Osteocyte (in vitro differentiated cells): Measurements from ENCODE around the gene EBF4. TPM values are rescaled to one million over a fixed set of nuclear protein-coding genes. Genes with fewer than 3 reads are reported as not detected.

Source experiments
- DNase-seq: peaks from one replicate; pipeline ENCODE4 v3.0.0; 2021; ENCODE audit warnings: mixed read lengths; ENCODE audit not compliant: unreplicated experiment; ENCODE audit errors: extremely low spot score
- H3K27ac Mint-ChIP-seq: one replicate; pipeline ENCODE4 v1.8.0; 2021; ENCODE audit warnings: mild to moderate bottlenecking, mixed read lengths; ENCODE audit not compliant: unreplicated experiment
- H3K27me3 Mint-ChIP-seq: one replicate; pipeline ENCODE4 v1.8.0; 2021; ENCODE audit warnings: mixed read lengths; ENCODE audit not compliant: unreplicated experiment
- H3K36me3 Mint-ChIP-seq: one replicate; pipeline ENCODE4 v1.8.0; 2021; ENCODE audit warnings: mixed read lengths; ENCODE audit not compliant: unreplicated experiment
- H3K4me1 Mint-ChIP-seq: one replicate; pipeline ENCODE4 v1.8.0; 2021; ENCODE audit warnings: mixed read lengths; ENCODE audit not compliant: unreplicated experiment
- H3K4me3 Mint-ChIP-seq: one replicate; pipeline ENCODE4 v1.8.0; 2021; ENCODE audit warnings: mild to moderate bottlenecking, moderate library complexity, mixed read lengths; ENCODE audit not compliant: unreplicated experiment
- H3K9me3 Mint-ChIP-seq: one replicate; pipeline ENCODE4 v1.8.0; 2021; ENCODE audit warnings: mixed read lengths; ENCODE audit not compliant: unreplicated experiment
- CTCF ChIP-seq: fragments of 200-600 bp; sonication (generic); IDR thresholded peaks from 2 replicates; pipeline ENCODE4 v1.5.0; 2021; ENCODE audit warnings: antibody characterized with exemption, mild to moderate bottlenecking, moderate library complexity
- total RNA-seq: library from RNA; stranded (reverse); gene quantifications from 2 replicates; pipeline ENCODE4 v1.2.1, GENCODE V29; 2021

Gene EBF4
- total RNA-seq, 1 donor from 2014 or later: 12.8 TPM

- DNase-seq: no peak
- peaks cover 15% of the 10 kb centered on the region for H3K27me3 Mint-ChIP-seq
- H3K4me1 Mint-ChIP-seq: peaks cover 12% of the 10 kb centered on the region
- H3K27ac Mint-ChIP-seq: no peak overlapping the region
- no peak overlapping the region for H3K4me3 Mint-ChIP-seq
- TF ChIP-seq CTCF: no peak
- H3K9me3 Mint-ChIP-seq: no peaks in the 10 kb centered on the region
- no peaks in the 10 kb centered on the region for H3K36me3 Mint-ChIP-seq
These were observed 79.1 kb downstream of the EBF4 start for GRCh38 chr20:2771631-2772080.

- Mint-ChIP-seq H3K27ac (no peak overlapping the region), H3K4me3 (no peak overlapping the region)
- no peak for TF ChIP-seq CTCF
These were observed 81.2 kb downstream of the EBF4 start for GRCh38 chr20:2773812-2774211.

GRCh38 chr20:2775139-2775538, 82.6 kb downstream of the EBF4 start:
- no peaks in the 10 kb centered on the region for H3K36me3 Mint-ChIP-seq
- H3K27ac Mint-ChIP-seq: no peak overlapping the region
- no peaks in the 10 kb centered on the region for H3K9me3 Mint-ChIP-seq

More at GRCh38 chr20:2773812-2774211, 81.2 kb downstream of the EBF4 start:
- Mint-ChIP-seq H3K9me3 (no peaks in the 10 kb centered on the region), H3K36me3 (no peaks in the 10 kb centered on the region), H3K4me1 (no peaks in the 10 kb centered on the region), H3K27me3 (peaks cover 21% of the 10 kb centered on the region)
- no peak for DNase-seq

GRCh38 chr20:2778602-2779321, 86.2 kb downstream of the EBF4 start:
- no peak for TF ChIP-seq CTCF
- no peaks in the 10 kb centered on the region for H3K4me1 Mint-ChIP-seq
- no peak overlapping the region for H3K4me3 Mint-ChIP-seq
- no peaks in the 10 kb centered on the region for H3K9me3 Mint-ChIP-seq
- no peak overlapping the region for H3K27ac Mint-ChIP-seq
- no peaks in the 10 kb centered on the region for H3K36me3 Mint-ChIP-seq
- no peak for DNase-seq
- H3K27me3 Mint-ChIP-seq: peaks cover 39% of the 10 kb centered on the region

More at GRCh38 chr20:2775139-2775538, 82.6 kb downstream of the EBF4 start:
- DNase-seq: no peak
- TF ChIP-seq CTCF: no peak
- Mint-ChIP-seq H3K4me1 (no peaks in the 10 kb centered on the region), H3K4me3 (no peak overlapping the region), H3K27me3 (peaks cover 26% of the 10 kb centered on the region)

GRCh38 chr20:2780948-2781347, 88.4 kb downstream of the EBF4 start:
- Mint-ChIP-seq H3K4me1 (no peaks in the 10 kb centered on the region), H3K27ac (no peak overlapping the region), H3K27me3 (peaks cover 55% of the 10 kb centered on the region), H3K9me3 (no peaks in the 10 kb centered on the region), H3K36me3 (no peaks in the 10 kb centered on the region), H3K4me3 (no peak overlapping the region)
- DNase-seq: no peak
- no peak for TF ChIP-seq CTCF
